Measurements from ENCODE around the gene ATP9B.

ATP9B gene

GRCh38 chr18:79380816-79381806 lies 311.9 kb downstream of the ATP9B start:
- DNase-seq (ENCODE audit: low read depth in 2 of 2) = no peak

DNA sequence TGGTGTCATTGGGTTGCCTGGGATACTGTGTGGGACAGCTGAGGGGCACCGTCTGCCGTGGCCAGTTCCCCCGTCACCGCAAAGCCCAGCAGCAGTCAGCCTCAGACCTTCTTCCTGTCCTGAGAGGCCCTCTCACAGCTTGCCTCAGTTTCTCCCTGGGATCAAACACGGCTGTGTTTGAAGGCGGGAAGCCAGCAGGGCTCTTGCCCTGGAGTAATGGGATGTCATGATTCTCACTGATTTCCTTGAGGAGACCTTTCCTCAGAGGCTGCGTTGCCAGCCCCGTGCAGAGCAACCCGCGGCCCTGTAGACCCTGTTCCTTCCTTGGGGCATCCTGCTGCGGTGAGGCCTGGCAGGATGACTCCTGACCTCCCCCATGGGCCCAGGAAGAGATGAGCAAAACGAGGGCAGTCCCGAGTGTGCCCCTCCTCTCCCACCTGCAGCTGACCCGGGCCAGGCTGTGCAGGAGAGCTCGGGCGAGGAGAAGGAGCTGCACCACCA lies 312.7 kb downstream of the ATP9B start:
- no peak for DNase-seq (ENCODE audit: low read depth in 2 of 2)

DNA sequence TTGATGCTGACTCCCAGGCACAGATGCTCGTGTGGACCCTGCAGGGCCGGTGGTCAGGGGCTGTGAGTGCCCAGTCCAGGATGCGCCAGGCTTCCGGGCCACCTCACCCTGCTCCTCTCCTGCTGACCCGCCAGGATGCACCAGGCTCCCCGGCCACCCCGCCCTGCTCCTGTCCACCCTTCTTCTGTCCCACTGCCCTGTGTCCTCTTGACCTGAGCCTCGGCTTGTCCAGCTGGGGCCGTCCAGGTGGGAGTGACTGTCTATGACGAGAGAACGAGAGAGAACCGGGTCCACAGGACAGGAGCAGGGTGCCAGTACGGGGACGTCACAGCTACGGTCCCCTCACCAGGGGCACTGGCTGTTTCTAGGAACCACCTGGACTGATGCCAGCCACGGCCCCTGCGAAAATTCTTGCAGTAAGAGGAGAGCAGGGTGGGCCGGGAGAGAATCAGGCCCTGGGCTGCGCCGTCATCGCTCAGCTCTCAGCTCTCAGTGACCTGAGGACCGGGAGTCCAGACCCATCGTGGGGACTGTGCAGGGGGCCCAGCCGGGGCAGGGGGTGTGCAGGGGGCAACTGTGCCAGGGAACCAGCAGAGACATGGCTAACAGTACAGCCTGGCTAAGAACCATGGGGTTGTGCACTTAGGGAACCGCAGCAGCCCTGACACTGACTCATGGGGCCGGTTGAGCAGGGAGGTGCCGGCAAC lies 313.6 kb downstream of the ATP9B start:
- no peak for DNase-seq (ENCODE audit: low read depth in 2 of 2)

DNA sequence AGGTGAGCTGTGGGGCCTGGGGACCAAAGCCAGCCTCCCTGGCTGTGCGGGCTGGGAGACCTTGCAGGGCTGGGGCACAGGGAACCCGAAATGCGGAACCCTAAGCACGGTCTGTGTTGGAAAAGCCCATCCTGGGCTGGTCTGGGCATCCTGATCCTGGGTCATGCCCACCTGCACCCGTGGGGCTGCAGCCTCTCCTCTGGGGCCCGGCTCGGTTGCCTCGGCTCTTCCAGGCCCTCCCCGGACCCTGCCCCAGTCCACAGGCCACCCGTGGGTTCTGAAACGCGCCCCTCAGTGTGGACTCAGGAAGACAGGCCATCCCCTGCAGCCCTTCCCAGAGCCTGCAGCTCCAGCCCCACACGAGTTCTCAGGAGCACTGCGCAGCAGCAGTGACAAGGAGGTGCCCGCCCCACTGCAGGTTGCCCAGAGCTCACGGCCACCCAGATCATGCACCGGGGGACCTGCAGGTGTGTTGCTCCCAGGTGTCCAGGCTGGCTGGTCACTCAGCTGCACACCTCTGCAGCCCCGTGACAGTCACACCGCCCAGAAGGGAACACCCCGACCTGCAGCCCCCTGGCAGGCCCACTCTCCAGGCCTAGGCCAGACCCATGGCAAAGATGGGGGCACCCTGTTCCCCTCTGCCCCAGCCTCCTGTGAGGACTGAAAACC lies 314.3 kb downstream of the ATP9B start:
- no peak for DNase-seq (ENCODE audit: low read depth in 2 of 2)

DNA sequence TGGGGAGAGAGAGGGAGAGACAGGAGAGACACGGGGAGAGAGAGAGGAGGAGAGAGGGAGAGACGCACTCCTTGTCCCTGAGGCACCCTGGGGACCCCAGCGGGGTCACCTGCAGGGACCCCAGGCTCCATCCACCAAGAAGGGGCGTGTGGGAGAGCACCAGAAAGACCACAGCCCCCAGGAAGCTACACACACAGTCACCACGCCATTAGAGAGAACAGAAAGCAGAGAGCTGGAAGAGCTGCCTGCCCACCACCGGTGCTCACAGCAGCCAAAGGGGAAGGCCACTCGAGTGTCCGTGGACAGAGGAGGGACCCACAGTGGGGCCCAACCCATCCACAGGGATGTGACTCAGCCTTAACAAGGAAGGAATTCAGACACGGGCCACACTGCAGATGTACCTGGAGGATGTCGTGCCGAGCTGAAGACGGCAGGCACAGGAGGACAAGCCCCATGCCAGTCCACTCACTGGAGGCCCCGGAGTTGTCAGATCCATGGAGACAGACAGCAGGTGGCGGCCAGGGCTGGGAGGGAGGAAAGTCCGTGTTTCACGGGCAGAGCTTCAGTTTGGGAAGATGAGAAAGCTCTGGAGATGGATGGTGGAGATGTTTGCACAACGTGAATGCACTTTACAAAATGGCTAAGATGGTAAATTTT lies 315.1 kb downstream of the ATP9B start:
- no peak for DNase-seq (ENCODE audit: low read depth in 2 of 2)

DNA sequence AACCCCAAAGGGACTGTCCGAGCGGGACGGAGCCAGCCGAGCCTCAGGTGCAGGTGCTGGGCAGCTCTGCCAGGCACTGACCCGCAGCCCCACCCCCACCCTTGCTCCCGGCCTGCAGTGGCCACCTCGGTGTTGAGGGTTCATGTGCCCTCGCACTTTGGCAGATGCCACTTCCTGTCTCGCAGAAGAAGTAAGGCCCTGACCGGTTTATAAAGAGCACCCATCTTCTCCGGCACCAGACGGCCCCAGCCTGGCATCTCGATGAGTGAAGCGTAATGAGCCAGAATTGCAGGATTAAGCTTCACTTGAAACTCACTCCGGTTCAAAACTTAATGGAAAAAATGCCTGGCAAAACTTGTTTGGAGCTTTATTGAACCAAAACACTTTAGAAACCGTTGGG lies 315.6 kb downstream of the ATP9B start:
- no peak for DNase-seq (ENCODE audit: low read depth in 2 of 2)

DNA sequence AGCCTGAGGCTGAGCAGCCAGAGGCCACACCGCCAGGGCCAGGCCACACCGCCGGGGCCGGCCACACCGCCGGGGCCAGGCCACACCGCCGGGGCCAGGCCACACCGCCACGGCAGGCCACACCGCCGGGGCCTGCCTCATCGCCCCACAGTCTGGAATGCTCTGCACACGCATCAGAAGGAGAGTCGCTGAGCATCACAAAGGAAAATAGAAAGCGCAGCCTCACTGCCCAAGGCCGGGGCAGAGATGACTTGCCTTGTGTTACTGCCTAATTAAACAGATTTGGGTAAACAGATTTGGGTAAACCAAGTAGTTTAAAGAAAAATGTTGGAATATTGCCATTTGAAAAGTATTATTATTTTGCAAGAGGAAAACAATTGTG lies 316.1 kb downstream of the ATP9B start:
- no peak for DNase-seq (ENCODE audit: low read depth in 2 of 2)

DNA sequence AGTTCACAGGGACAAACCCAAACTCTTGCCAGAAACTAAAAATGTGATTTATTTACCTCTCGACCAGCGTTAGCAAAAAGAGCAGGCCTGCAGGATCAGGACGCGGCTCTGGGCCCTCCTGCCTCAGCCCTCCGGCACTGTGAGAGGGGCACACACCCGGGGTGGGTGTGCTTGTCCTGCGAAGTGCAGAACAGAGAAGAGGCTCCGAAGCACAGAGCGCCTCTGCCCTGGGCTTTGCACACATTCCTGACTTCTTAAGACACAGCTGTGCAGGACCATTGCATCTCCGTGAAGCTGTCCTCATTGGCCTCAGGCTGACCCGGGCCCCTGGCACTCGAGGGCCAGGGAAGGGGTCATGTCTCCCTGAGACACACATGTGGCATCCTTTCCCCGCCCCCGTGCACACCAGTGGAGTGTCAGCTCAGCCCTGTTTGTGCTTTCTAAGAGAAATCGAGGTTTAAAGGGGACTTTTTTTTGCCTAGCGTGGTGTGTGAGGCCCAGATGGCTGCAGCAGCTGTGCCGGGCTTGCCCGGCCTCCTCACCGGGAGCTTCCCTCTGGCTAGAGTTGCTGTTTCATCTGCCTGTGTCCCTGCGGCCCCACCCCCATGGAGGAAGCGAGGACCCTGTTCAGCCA lies 316.6 kb downstream of the ATP9B start:
- DNase-seq (ENCODE audit: low read depth in 2 of 2) = no peak

DNA sequence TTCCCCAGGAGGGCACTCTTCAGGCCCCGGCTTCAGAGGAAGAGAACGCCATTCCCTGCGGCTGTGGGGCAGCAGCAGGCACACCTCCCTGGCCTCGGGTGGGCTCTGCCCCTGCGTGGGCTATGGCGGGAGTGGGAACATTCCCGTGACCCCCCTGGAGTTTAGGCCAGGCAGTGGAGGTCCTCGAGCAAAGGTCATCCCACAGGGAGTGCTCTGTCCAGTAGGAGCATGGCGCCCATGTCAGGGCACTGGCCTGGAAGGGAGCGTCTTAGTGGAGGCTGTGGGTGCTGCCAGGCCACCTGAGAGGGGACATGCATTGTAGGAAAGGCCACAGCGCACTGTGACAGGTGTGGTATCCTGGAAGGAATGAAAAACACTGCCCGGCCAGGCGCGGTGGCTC lies 317.4 kb downstream of the ATP9B start:
- no peak for DNase-seq (ENCODE audit: low read depth in 2 of 2)

GRCh38 chr18:79387214-79387613 lies 318.0 kb downstream of the ATP9B start:
- DNase-seq (ENCODE audit: low read depth in 2 of 2) = no peak

DNA sequence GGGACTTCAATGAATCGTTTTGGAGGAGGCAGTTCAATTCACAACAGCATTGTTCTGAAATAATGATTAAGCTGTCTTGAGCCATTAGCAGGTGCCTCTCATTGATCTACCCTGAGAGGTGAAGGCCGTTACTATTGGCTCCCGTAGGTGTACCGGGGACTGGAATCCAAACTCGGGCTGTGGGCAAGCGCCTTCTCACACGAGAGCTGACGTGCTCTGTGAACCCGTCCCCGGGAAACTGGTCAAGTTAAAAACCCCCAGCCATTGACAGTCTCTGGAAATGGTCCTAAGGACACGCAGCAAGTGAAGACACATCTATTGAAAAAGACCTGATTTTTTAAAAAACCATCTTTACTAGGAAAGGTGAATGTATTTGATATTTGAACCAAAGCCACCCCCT lies 318.4 kb downstream of the ATP9B start:
- DNase-seq (ENCODE audit: low read depth in 2 of 2) = no peak

DNA sequence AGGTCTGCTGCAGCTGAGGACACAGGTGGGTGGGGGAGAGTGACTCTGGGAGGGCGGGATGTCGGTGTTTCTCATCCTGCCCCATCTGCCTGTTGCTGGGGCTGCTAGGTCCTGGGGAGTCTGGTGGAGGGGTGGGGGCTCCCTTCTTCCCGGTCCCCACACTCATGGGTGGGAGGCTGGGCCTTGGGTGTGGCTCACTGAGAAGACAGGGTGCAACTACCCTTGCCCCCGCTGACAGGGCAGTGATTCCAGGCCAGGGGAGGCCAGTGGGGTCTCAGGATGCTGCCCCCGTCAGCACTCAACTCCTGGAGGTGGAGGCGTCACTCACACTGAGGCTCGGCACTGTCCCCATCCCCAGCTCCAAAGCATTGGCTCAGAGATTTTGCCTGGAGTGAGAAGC lies 318.8 kb downstream of the ATP9B start:
- DNase-seq (ENCODE audit: low read depth in 2 of 2) = no peak

- no peak for DNase-seq (ENCODE audit: low read depth in 2 of 2)
Observed at GRCh38 chr18:79389689-79390088, 320.5 kb downstream of the ATP9B start.

DNA sequence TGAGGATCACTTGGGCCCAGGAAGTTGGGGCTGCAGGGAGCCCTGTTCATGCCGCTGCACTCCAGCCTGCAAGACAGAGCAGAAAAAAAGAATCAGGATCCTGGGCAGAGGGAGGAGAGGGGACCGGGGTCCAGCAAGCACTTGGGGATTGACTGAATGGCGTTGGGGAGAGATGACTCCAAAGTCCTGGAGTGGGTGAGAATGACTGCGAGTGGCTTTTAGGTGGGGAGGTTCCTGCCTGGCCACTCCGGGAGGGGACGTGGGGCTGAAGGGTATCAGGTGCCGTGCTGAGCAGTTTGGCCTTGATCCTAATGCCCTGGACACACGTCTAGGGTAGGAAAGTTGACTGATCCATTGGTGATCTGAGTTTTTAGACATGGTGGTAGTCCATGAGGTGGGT lies 323.0 kb downstream of the ATP9B start:
- DNase-seq (ENCODE audit: low read depth in 2 of 2) = no peak

DNA sequence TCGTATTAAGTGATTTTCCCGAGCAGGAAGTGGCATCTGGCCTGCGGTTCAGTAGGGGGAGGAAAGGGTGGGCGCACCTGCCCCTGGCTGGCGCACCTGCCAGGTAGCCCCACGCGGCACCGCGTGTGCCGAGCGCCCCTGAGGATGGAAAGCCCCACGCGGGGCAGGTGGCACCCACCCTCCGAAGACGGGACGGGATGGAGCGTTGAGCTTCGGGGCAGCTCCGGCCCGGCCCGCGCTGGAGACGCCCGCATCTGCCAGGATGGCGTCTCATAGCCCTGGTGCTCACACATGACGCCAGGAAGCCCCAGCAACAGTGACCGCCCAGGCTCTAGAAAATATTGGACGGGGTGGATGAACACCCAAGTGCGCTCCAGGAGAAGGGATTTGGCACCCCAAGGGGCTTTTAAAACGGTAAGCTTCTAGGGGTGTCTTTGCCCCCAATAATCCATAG lies 324.0 kb downstream of the ATP9B start:
- no peak for DNase-seq (ENCODE audit: low read depth in 2 of 2)

- DNase-seq (ENCODE audit: low read depth in 2 of 2) = no peak
Observed at GRCh38 chr18:79393635-79394533, 324.7 kb downstream of the ATP9B start.

DNA sequence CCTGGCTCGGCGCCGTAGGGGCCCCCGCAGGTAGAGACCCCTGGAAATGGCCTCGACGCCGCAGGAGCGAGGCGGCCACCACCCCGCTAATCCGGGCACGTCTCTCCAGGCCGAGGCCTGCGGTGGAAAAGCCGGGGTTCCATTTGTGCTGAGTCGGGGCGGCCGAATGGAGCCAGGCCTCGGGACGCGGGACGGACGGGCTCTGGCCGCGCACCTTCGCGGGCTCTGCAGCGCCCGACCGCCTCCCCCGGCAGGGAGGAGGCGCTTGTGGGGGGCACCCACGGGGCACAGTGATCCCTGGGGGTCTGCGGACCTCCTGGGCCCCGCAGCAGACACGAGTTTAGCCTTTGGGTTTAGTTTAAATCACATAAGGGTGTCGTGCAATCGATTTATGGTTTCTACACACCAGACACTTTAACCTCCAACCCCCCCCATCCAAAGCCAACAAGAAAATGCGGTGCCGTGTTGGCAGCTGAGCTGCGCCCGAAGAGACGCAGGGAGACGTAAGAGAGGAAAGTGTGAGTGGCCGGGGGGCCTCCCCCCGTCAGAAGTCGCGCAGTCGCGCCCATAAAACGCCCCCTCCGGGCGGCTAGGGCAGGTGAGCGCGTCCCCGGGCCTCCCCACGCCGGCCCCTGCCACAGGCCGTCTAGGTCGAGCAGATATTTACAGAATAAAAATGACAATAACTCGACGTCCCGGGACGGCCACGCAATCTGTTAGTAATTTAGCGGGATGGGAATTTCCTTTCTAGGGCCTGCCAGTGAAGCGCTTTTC lies 325.5 kb downstream of the ATP9B start:
- peak; percentile 63 to 68 for DNase-seq (ENCODE audit: low read depth in 2 of 2)

DNA sequence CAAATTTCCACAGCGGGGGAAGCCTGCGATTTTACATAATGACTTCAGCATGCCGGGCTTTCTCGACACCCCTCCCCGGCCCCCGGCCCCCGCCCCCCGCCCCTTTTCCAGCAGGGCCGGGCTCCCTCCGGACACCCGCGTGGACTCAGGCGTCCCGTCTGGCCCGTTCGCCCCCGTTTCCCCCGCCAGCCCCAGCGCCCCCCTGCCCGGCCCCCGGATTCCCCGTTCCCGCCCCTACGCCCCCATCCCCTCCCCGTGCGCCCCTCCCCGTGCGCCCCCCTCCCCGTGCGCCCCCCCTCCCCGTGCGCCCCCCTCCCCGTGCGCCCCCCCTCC lies 326.1 kb downstream of the ATP9B start:
- no peak for DNase-seq (ENCODE audit: low read depth in 2 of 2)

- DNase-seq (ENCODE audit: low read depth in 2 of 2) = peak; percentile 71 to 74
Observed at GRCh38 chr18:79395761-79396404, 326.7 kb downstream of the ATP9B start, which contains the start of gene NFATC1. Gene NFATC1 (plus strand): TSS chr18:79395930. CDS start chr18:79396225, 295 bp downstream.

Measured in stimulated activated CD8-positive, alpha-beta memory T cell treated with anti-CD3 and anti-CD28 coated beads, Interleukin-15, amount 100 ng/mL, for 4 hours (primary cell).